Activated CD4-positive, alpha-beta T cell treated with anti-CD3 and anti-CD28 coated beads for 48 hours (primary cell): ENCODE data around the gene UTP18.

ENCODE experiments used
- DNase-seq: peaks from one replicate; pipeline ENCODE4 v3.0.0-alpha.2; 2020

The UTP18 gene

DNA sequence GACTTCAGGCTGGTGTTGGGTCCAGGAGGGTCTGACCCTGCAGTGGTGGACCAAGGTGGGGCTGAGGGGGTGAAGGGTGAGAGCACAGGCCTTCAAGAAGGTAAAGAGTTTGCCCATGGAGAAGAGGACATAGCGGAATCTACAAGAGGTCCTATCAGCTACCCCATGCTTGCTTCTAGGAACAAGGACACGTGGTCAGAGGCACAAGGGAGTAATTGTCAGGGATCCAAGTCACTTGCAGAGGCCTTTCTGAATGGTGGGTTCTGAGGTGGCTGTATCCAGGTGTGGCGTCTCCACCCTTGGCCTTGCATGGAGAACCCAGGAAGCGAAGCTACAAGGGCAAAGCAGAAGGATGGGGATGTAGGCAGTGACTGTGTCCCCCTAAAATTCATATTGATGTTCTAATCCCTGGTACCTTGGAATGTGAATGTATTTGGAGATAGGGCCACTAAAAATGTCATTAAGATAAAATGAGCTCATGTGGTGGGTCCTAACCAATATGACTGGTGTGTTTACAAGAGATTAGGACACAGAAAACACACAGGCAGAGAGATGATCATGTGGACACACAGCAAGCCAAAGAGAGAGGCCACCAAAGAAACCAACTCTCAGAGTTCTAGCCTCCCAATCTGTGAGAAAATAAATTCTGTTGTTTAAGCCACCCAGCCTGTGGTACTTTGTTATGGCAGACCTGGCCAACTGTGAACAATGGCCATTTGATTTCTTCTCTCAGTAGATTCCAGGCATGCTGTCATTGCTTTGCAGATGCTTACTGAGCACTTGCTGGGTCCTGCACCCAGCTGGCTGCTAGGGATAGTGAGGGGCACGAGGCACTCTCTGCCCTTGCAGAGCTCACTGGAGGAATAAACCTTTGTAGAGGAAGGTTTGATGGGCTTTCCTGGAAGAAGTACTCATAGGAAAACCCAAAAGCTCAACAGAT lies 75.8 kb downstream of the UTP18 start:
- DNase-seq = no peak

DNA sequence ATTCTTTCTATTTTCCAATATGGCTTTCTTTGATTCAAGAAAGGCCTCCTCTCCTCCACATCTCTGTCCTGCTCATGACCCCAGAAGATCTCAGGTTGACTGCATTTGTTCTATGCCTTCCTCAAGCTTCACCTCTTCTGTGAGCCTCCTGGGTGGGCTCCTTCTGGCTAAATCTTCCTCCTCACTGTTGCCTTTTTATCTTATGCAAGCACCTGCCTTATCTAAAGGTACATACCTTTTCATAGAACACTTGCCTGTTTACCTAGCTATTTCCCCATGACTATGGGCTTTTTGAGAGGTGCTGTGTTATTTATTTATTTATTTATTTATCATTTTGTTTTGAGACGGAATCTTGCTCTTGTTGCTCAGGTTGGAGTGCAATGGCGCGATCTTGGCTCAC lies 81.1 kb downstream of the UTP18 start:
- DNase-seq = no peak

GRCh38 chr17:51342257-51342656 lies 81.9 kb downstream of the UTP18 start:
- no peak for DNase-seq

DNA sequence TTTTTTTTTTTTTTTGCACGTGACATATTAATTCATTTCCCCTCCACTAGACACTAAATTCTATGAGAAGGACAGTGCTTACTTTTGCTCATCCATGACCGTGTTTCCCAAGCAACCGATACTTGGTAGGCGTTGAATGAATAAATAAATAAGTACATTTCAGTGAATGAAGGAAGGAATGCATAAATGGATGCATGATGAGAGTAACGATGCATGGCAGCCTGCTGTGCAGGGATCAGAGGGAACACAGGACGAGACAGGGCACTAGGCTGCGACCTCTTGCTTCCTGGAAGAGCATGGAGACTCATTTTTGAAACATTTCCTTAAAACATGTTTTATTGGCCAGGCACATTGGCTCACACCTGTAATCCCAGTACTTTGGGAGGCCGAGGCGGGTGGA lies 84.2 kb downstream of the UTP18 start:
- DNase-seq = no peak

GRCh38 chr17:51346218-51346982 lies 86.1 kb downstream of the UTP18 start:
- no peak for DNase-seq
